H1 (cell line): Measurements from ENCODE around the gene CHD5. TPM values are rescaled to one million over a fixed set of nuclear protein-coding genes. Genes with fewer than 3 reads are reported as not detected.

ENCODE experiments used
- CTCF ChIA-PET: fragments of 300-600 bp; sonication (Branson Sonifier 250); formaldehyde crosslinking; loops from one replicate; lab custom pipeline; 2021; ENCODE audit not compliant: partially characterized antibody; lab: Charles Lee
- POLR2A ChIA-PET: fragments of 300-600 bp; sonication (Branson Sonifier 250); formaldehyde crosslinking; loops from one replicate; lab custom pipeline; 2021; ENCODE audit warnings: inconsistent platforms; ENCODE audit not compliant: partially characterized antibody; lab: Charles Lee
- DNase-seq, 2 experiments: peaks; one replicate each; pipeline versions ENCODE4 v3.0.0 to v3.0.0-alpha.2; 2010 to 2022; ENCODE audit warnings: low spot score in 2 of 2, low read depth in 1 of 2, mixed read lengths in 1 of 2
- FAIRE-seq: peaks from 2 replicates; lab custom pipeline; 2011; peaks lifted over from hg19 to GRCh38; lab: Jason Lieb, UNC
- H2AFZ ChIP-seq: 2 replicates; pipeline ENCODE4 v1.8.1; 2012; ENCODE audit warnings: low read length, inconsistent platforms
- H2AK5ac ChIP-seq: 2 replicates; pipeline ENCODE4 v1.6.1; 2013; ENCODE audit warnings: low read depth, low read length
- H2BK120ac ChIP-seq: replicated peaks from 2 replicates; pipeline ENCODE3; 2013; ENCODE audit warnings: low read depth, low read length, inconsistent platforms
- H2BK12ac ChIP-seq: 2 replicates; pipeline ENCODE4 v1.6.1; 2013; ENCODE audit warnings: low read depth, low read length
- H2BK15ac ChIP-seq: 2 replicates; pipeline ENCODE4 v1.6.1; 2013; ENCODE audit warnings: low read length
- H2BK20ac ChIP-seq: 2 replicates; pipeline ENCODE4 v1.6.1; 2013; ENCODE audit warnings: low read length
- H2BK5ac ChIP-seq: 2 replicates; pipeline ENCODE4 v1.6.1; 2013; ENCODE audit warnings: low read depth, low read length
- H3K14ac ChIP-seq: 2 replicates; pipeline ENCODE4 v1.6.1; 2013; ENCODE audit warnings: inconsistent platforms; ENCODE audit not compliant: insufficient read length
- H3K18ac ChIP-seq: 2 replicates; pipeline ENCODE4 v1.6.1; 2013; ENCODE audit warnings: low read length; ENCODE audit errors: extremely low read depth
- H3K23ac ChIP-seq: 2 replicates; pipeline ENCODE4 v1.6.1; 2013; ENCODE audit warnings: inconsistent platforms; ENCODE audit not compliant: insufficient read length
- H3K23me2 ChIP-seq: 2 replicates; pipeline ENCODE4 v1.6.1; 2013; ENCODE audit warnings: low read depth, low read length
- H3K27ac ChIP-seq: 2 replicates; pipeline ENCODE4 v1.6.1; 2011; ENCODE audit warnings: low read depth, low read length, inconsistent platforms
- H3K27me3 ChIP-seq, 4 experiments: replicated peaks in 1 of 4; 1 replicate in 1 of 4; 2 replicates in 3 of 4; pipeline versions ENCODE4 v1.6.1 to v1.8.1; 2011 to 2013; ENCODE audit warnings: low read length in 3 of 4, mild to moderate bottlenecking in 3 of 4, inconsistent platforms in 2 of 4, mixed read lengths in 2 of 4, moderate library complexity in 1 of 4; ENCODE audit not compliant: control insufficient read depth in 3 of 4, insufficient read depth in 3 of 4; ENCODE audit errors: extremely low read depth in 1 of 4
- H3K36me3 ChIP-seq, 4 experiments: 2 replicates each; pipeline versions ENCODE4 v1.6.1 to v1.8.1; 2011 to 2013; ENCODE audit warnings: mild to moderate bottlenecking in 4 of 4, low read length in 3 of 4, moderate library complexity in 2 of 4, control low read depth in 1 of 4, inconsistent platforms in 1 of 4; ENCODE audit not compliant: insufficient read depth in 4 of 4, control insufficient read depth in 2 of 4
- H3K4ac ChIP-seq: replicated peaks from 2 replicates; pipeline ENCODE3; 2013; ENCODE audit warnings: low read length, low read depth, mixed read lengths, inconsistent platforms; ENCODE audit not compliant: insufficient read length
- H3K4me1 ChIP-seq, 4 experiments: replicated peaks in 1 of 4; 1 replicate in 1 of 4; 2 replicates in 3 of 4; pipeline versions ENCODE4 v1.6.1 to v1.8.1; 2011 to 2013; ENCODE audit warnings: low read length in 3 of 4, inconsistent platforms in 2 of 4, mixed read lengths in 1 of 4; ENCODE audit not compliant: insufficient read depth in 4 of 4, control insufficient read depth in 3 of 4
- H3K4me2 ChIP-seq, 2 experiments: 2 replicates each; pipeline versions ENCODE4 v1.6.1 to v1.8.1; 2011 to 2013; ENCODE audit warnings: low read depth in 2 of 2, low read length in 2 of 2, control low read depth in 1 of 2, inconsistent platforms in 1 of 2, mild to moderate bottlenecking in 1 of 2; ENCODE audit not compliant: insufficient read depth in 1 of 2
- H3K4me3 ChIP-seq, 4 experiments: fragments of 200-600, 300-600 bp in 1 of 4; sonication (generic), shearing (Covaris generic), sonication (Bioruptor Twin) in 1 of 4; 2 replicates each; pipeline versions ENCODE4 v1.5.1 to v1.8.1; 2011 to 2016; ENCODE audit warnings: low read length in 4 of 4, low read depth in 3 of 4, control low read depth in 2 of 4, inconsistent platforms in 2 of 4, mild to moderate bottlenecking in 2 of 4, mixed read lengths in 1 of 4, moderate library complexity in 1 of 4; ENCODE audit not compliant: insufficient read depth in 2 of 4; ENCODE audit errors: extremely low read depth in 1 of 4
- H3K56ac ChIP-seq: replicated peaks from 2 replicates; pipeline ENCODE3; 2013; ENCODE audit warnings: low read depth, mild to moderate bottlenecking, mixed read lengths, low read length, inconsistent platforms; ENCODE audit not compliant: insufficient read length
- H3K79me1 ChIP-seq: 2 replicates; pipeline ENCODE4 v1.6.1; 2013; ENCODE audit warnings: low read depth, low read length, control low read depth
- H3K79me2 ChIP-seq, 2 experiments: 2 replicates each; pipeline versions ENCODE4 v1.6.1 to v1.8.1; 2012 to 2013; ENCODE audit warnings: low read length in 2 of 2, mild to moderate bottlenecking in 2 of 2, inconsistent platforms in 1 of 2; ENCODE audit not compliant: insufficient read depth in 2 of 2, control insufficient read depth in 1 of 2
- H3K9ac ChIP-seq, 4 experiments: replicated peaks in 1 of 4; 1 replicate in 1 of 4; 2 replicates in 3 of 4; pipeline versions ENCODE4 v1.6.1 to v1.8.1; 2011 to 2013; ENCODE audit warnings: low read depth in 3 of 4, low read length in 3 of 4, control low read depth in 2 of 4, mild to moderate bottlenecking in 2 of 4, moderate library complexity in 2 of 4, inconsistent platforms in 1 of 4; ENCODE audit errors: extremely low read depth in 1 of 4
- H3K9me3 ChIP-seq, 2 experiments: 2 replicates each; pipeline versions ENCODE4 v1.6.1 to v1.8.1; 2012 to 2013; ENCODE audit warnings: mild to moderate bottlenecking in 2 of 2, moderate library complexity in 2 of 2, control low read depth in 1 of 2, inconsistent platforms in 1 of 2, low read depth in 1 of 2, low read length in 1 of 2, mixed read lengths in 1 of 2; ENCODE audit not compliant: insufficient read depth in 2 of 2
- H4K20me1 ChIP-seq, 2 experiments: replicated peaks in 1 of 2; 2 replicates each; pipeline versions ENCODE3 to v1.8.1; 2011 to 2013; ENCODE audit warnings: inconsistent platforms in 2 of 2, low read length in 2 of 2, mild to moderate bottlenecking in 1 of 2; ENCODE audit not compliant: insufficient read depth in 2 of 2, control insufficient read depth in 1 of 2
- H4K5ac ChIP-seq: 2 replicates; pipeline ENCODE4 v1.6.1; 2013; ENCODE audit warnings: low read length, low read depth, mixed read lengths, inconsistent platforms; ENCODE audit not compliant: insufficient read length
- H4K8ac ChIP-seq: 2 replicates; pipeline ENCODE4 v1.8.0; 2013; ENCODE audit warnings: mild to moderate bottlenecking, moderate library complexity, low read length, inconsistent platforms; ENCODE audit not compliant: insufficient read depth; ENCODE audit errors: extremely low read depth
- H4K91ac ChIP-seq: replicated peaks from 2 replicates; pipeline ENCODE3; 2013; ENCODE audit warnings: low read length, mixed read lengths, inconsistent platforms; ENCODE audit not compliant: insufficient read length
- BACH1 ChIP-seq: IDR thresholded peaks from 2 replicates; pipeline ENCODE4 v1.6.1; 2012; ENCODE audit warnings: low read length, improper control_type of control experiment
- BCL11A ChIP-seq, 2 experiments: IDR thresholded peaks; one replicate each; pipeline ENCODE4 v1.6.1; 2011; ENCODE audit warnings: low read depth in 2 of 2, low read length in 2 of 2, mild to moderate bottlenecking in 2 of 2
- BRCA1 ChIP-seq: IDR thresholded peaks from 2 replicates; pipeline ENCODE4 v1.6.1; 2012; ENCODE audit warnings: low read depth, low read length, improper control_type of control experiment
- CBX8 ChIP-seq: fragments of 300-800, 300-1000 bp; sonication (generic); IDR thresholded peaks from 2 replicates; pipeline ENCODE4 v1.7.1; 2016; ENCODE audit warnings: low read depth, low read length, borderline replicate concordance
- FOSL1 ChIP-seq: IDR thresholded peaks from 2 replicates; pipeline ENCODE4 v1.6.1; 2011; ENCODE audit warnings: mild to moderate bottlenecking, low read depth, low read length, moderate library complexity; ENCODE audit not compliant: insufficient read depth
- KDM1A ChIP-seq: fragments of 200-600, 300-600 bp; sonication (generic); IDR thresholded peaks from 2 replicates; pipeline ENCODE4 v1.7.1; 2016; ENCODE audit warnings: mild to moderate bottlenecking, low read length, borderline replicate concordance
- KDM4A ChIP-seq: IDR thresholded peaks from one replicate; pipeline ENCODE4 v1.7.1; 2012; ENCODE audit warnings: low read depth, mild to moderate bottlenecking, moderate library complexity, low read length, inconsistent platforms; ENCODE audit not compliant: severe bottlenecking
- KDM5A ChIP-seq: fragments of 200-600 bp; IDR thresholded peaks from 2 replicates; pipeline ENCODE4 v1.7.1; 2012; ENCODE audit warnings: mild to moderate bottlenecking, low read length, inconsistent platforms, mixed read lengths
- POLR2AphosphoS5 ChIP-seq: IDR thresholded peaks from 2 replicates; pipeline ENCODE4 v1.6.1; 2011; ENCODE audit warnings: low read depth, low read length
- RBBP5 ChIP-seq: IDR thresholded peaks from 2 replicates; pipeline ENCODE4 v1.7.1; 2012; ENCODE audit warnings: low read depth, mild to moderate bottlenecking, inconsistent platforms, low read length, moderate library complexity, borderline replicate concordance
- SIN3A ChIP-seq, 2 experiments: IDR thresholded peaks in 1 of 2; conservative IDR thresholded peaks in 1 of 2; 2 replicates each; pipeline ENCODE4 v1.6.1; 2011 to 2012; ENCODE audit warnings: low read length in 2 of 2, improper control_type of control experiment in 1 of 2, low read depth in 1 of 2, mild to moderate bottlenecking in 1 of 2
- SRF ChIP-seq: IDR thresholded peaks from 2 replicates; pipeline ENCODE4 v1.6.1; 2011; ENCODE audit warnings: mild to moderate bottlenecking, low read depth, low read length, moderate library complexity
- SUZ12 ChIP-seq: fragments of 200-600 bp; sonication (generic); IDR thresholded peaks from 2 replicates; pipeline ENCODE4 v1.6.1; 2012; ENCODE audit warnings: mild to moderate bottlenecking, inconsistent platforms, low read length, moderate library complexity, mixed read lengths
- WGBS, 2 experiments: shearing (Covaris generic) in 1 of 2; methylation state at CpG; one replicate each; pipeline versions ENCODE4 v1.1.6 to v1.1.7; 2013 to 2015; ENCODE audit warnings: low lambda C conversion rate in 2 of 2, mixed read lengths in 2 of 2, inconsistent platforms in 1 of 2, low coverage in 1 of 2, missing lambda C conversion rate in 1 of 2; ENCODE audit not compliant: insufficient replicate concordance in 2 of 2, insufficient coverage in 1 of 2, insufficient read length in 1 of 2; ENCODE audit errors: extremely low coverage in 1 of 2, missing lambda C conversion rate in 1 of 2; 5-methylcytosine and 5-hydroxymethylcytosine counted together
- polyA plus RNA-seq, 7 experiments: library from polyadenylated mRNA; depleted of rRNA in 3 of 7; stranded (reverse) in 5 of 7; unstranded in 2 of 7; fragments of >200 nt in 5 of 7; fragments of 200-250 nt in 2 of 7; gene quantifications; 1 replicate in 5 of 7; 2 replicates in 1 of 7; 4 replicates in 1 of 7; pipeline versions ENCODE4 v1.2.1 to v1.2.3, GENCODE V29; 2011 to 2013; ENCODE audit warnings: missing spikeins in 2 of 7, mixed read lengths in 2 of 7
- total RNA-seq: library from RNA; stranded (reverse); fragmentation: NEBNext Ultra II Directional; extraction: Animal tissue kit (Norgen Biotek cat#: 25700); gene quantifications from 2 replicates; pipeline ENCODE4 v1.2.1, GENCODE V29; 2021

The CHD5 gene
- total and polyA plus RNA-seq, 2 of the 8 experiments (the other 6 are each of a cell fraction or from before 2014, with no cell fraction given) = 0.42 to 1.8 TPM

DNA sequence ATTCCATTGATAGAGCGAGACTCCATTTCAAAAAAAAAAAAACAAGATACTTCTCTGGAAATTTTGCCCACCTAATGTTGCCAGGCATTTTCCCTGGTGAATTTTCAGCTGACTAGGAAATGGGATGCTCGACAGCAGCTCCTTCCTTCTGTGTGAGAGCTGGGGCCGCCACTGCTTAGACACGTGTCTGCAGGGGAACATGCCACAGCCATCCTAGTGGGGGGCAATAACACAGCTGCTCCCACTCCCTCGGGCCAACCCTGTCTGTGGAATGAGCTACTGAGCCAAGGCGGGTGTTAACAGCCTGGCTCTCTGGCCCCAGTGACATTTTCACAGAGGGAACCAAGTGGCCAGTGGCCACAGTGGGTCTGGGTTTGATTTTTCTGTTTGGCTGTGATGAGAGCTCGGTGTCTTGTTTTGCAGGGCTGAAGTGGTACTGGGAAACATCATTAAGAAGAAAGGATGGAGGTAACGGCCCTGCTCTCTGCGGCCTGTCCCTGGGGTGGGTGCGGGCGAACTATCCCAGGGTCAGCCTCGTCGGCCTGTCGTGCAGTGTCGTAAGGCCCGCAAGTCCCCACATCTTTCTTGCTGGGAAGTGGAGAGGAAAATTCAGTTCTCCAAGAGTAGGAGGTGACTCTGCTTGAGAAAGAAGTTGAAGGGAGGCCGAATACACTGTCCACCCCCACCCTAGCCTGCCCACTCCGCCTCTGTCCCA lies 95.2 kb downstream of the CHD5 start:
- ChIA-PET CTCF (interaction anchor here (0.6 to 5.9 kb wide), 12 partner anchors 9 to 76 kb away, joined by 3 to 38 read pairs (median 4); no protein-coding TSS in a partner anchor), POLR2A (interaction anchor here (1.0 kb wide), 1 partner anchor 9 kb away, joined by 3 read pairs; no protein-coding TSS in a partner anchor)
- FAIRE-seq (no peak), DNase-seq (no peak)
- no peaks in the 10 kb centered on the region for H4K20me1 ChIP-seq
- no peak overlapping the region for H3K4me3 ChIP-seq
- no peak overlapping the region for H2BK15ac ChIP-seq
- H3K56ac ChIP-seq = no peak overlapping the region
- no peak overlapping the region for H3K4ac ChIP-seq
- H4K5ac ChIP-seq = no peak overlapping the region
- H2AFZ ChIP-seq = no peak overlapping the region
- H3K4me2 ChIP-seq = no peak overlapping the region
- H3K36me3 ChIP-seq = no peaks in the 10 kb centered on the region
- H2AK5ac ChIP-seq = no peak overlapping the region
- H2BK20ac ChIP-seq = no peak overlapping the region
- H3K23me2 ChIP-seq = no peaks in the 10 kb centered on the region
- H4K8ac ChIP-seq = peak overlapping the region; percentile 46
- H3K23ac ChIP-seq = no peak overlapping the region
- H3K14ac ChIP-seq = no peak overlapping the region
- no peak overlapping the region for H3K9ac ChIP-seq
- H3K79me1 ChIP-seq = no peaks in the 10 kb centered on the region
- 0 out of 7 replicates have a peak, but pooled peaks cover 0 to 2% (median 0%) of the 10 kb centered on the region in 4 experiments for H3K27me3 ChIP-seq
- H2BK12ac ChIP-seq = no peak overlapping the region
- 91% methylated on average over 18 of the region's 18 CpGs; no CpG with 5 or more reads in 1 of the 2 experiments for WGBS, 2 experiments
- no peak overlapping the region for H2BK5ac ChIP-seq
- H2BK120ac ChIP-seq = no peak overlapping the region
- H3K9me3 ChIP-seq = no peaks in the 10 kb centered on the region
- H3K4me1 ChIP-seq = peaks cover 0 to 5% (median 2%) of the 10 kb centered on the region in 4 experiments; a peak in 3 of 7 replicates
- no peak overlapping the region for H3K27ac ChIP-seq
- H3K79me2 ChIP-seq = no peaks in the 10 kb centered on the region
- no peak overlapping the region for H3K18ac ChIP-seq
- H4K91ac ChIP-seq = no peak overlapping the region
- TF ChIP-seq KDM4A = no peak
- TF ChIP-seq SUZ12 = no peak
- TF ChIP-seq POLR2AphosphoS5 = no peak
- TF ChIP-seq CBX8 = no peak
- TF ChIP-seq KDM1A = no peak
- TF ChIP-seq KDM5A = no peak
- TF ChIP-seq SRF = no peak
- TF ChIP-seq SIN3A (conservative IDR thresholded peaks at IDR 0.05 in 1 of 2, IDR thresholded peaks at IDR 0.05 in 1 of 2; ENCODE audit: low read depth in 1 of 2, low read length in 2 of 2) = no peak
- no peak for TF ChIP-seq BACH1
- TF ChIP-seq FOSL1 = no peak
- TF ChIP-seq RBBP5 = no peak
- no peak for TF ChIP-seq BRCA1
- TF ChIP-seq BCL11A (IDR thresholded peaks at IDR 0.05; ENCODE audit: low read depth in 2 of 2, low read length in 2 of 2) = no peak
